Stimulated activated CD4-positive, alpha-beta T cell treated with anti-CD3 and anti-CD28 coated beads, Interleukin-2, amount 100 ng/mL, for 48 hours (primary cell): ENCODE data around the gene AURKAIP1.
A peak's percentile ranks its signal among the peaks of the same experiment; 100 is the strongest.

Experiments used
- DNase-seq, 2 donors: peaks; one replicate each; pipeline ENCODE4 v3.0.0-alpha.2; 2020

AURKAIP1 gene

DNA sequence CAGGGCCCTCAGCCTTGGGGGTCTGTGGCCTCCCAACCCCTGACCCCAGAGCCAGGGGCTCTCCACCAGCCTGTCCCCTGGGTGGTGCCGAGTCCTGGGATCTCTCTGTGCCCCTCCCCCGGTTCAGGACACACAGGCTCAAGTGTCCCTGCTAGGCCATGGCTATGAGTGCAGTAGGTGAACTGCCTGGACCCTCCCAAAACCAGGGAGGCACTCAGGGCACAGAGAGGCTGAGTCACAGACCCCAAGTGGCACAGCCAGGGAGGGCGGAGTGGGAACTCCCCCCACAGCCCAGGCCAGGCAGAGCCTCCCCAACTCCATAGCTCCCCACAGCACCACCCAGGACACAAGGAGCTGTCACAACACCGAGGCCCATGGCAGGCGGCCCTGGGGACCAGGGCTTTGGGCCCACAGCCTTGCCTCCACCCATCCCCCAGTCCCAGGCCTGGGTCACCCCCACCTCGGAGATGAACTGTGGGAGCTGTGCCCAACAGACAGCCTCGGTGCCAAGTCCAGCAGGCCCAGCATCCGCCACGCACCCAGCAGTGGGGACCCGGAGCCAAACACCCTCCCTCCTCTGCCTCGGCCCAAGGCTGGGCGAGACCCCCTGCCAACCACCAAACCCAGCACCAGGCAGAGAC is 29.0 kb downstream of the AURKAIP1 start:
- no peak for DNase-seq

- no peak for DNase-seq
Measured at GRCh38 chr1:1345384-1345783, 29.6 kb downstream of the AURKAIP1 start.

- no peak for DNase-seq
Measured at GRCh38 chr1:1344655-1345361, 30.2 kb downstream of the AURKAIP1 start.

DNA sequence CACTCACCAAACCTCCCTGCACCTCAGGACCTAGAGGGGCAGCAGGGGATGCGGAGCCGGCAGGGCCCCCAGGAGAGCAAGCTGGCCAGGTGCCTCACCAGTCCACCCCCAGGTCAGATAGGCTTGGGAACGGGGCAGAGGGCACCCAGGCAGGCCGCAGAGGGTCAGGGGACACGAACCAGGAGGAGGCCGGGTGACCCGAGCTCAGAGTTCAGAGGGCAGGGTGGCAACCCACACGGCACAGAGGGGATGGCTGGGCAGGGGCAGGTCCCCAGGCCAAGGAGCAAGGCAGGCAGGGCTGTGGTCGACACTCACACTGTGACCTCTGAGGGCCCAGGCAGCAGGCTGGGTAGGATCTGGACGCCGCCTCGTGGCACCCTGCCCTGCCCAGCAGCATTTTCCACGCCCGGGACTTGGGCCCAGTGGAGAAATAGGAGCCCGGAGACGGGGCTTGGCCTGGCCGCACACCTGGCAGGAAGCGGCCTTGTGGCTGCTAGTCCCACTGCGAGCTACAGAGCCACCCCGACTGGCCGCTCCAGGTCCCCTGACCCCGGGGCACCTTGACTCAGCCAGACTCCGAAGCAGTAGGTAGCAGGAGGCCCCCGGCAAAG is 31.1 kb downstream of the AURKAIP1 start:
- no peak for DNase-seq

DNA sequence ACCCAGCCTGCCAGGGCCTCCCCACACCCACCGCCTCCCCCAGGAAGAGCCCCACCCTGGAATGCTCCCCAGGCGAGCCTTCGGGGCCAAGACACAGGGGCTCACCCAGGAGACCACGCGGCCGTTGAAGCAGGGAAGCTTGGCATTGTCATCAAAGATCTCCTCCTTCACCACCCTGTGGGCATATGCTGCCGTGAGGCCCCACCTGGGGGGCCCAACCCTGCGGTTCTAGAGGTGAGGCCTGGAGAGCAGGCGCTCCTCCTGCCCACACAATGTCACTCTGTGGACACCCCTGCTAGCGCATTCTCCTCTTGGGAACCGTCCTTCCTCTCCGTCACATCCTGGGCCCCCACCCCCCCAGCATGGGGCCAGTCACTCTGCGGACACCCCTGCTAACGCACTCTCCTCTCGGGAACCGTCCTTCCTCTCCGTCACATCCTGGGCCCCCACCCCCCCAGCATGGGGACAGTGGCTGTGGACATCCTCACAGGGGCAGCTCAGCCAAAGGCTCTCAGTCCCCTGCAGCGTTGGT is 32.4 kb downstream of the AURKAIP1 start:
- no peak for DNase-seq

GRCh38 chr1:1342061-1342562 is 32.9 kb downstream of the AURKAIP1 start:
- DNase-seq: no peak

DNA sequence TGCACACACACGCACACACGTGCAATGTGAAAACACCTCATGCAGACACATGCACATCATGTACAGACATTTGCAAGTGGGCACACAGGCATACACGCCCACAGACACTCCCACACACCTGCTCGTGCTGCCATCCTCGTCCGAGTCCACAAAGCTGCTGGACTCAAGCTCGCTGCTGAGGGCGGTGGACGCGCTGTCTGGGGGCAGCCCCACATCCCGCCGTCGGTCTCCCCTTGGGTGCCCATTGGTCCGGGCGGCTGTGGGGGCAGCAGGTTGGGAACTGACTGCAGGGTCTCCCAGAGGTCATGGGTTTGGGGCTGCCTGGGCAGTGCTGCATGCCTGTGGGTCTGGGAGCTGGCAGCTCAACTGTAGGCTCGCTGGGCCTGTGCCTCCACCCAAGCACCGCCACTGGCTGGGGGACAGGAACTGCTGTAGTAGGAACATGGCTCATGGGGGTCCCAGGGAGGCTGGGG is 33.4 kb downstream of the AURKAIP1 start:
- DNase-seq: no peak

- DNase-seq: no peak
Measured at GRCh38 chr1:1340791-1341548, 34.0 kb downstream of the AURKAIP1 start.

GRCh38 chr1:1340185-1340584 is 34.8 kb downstream of the AURKAIP1 start:
- DNase-seq: no peak

GRCh38 chr1:1338278-1338677 is 36.7 kb downstream of the AURKAIP1 start:
- DNase-seq: no peak

DNA sequence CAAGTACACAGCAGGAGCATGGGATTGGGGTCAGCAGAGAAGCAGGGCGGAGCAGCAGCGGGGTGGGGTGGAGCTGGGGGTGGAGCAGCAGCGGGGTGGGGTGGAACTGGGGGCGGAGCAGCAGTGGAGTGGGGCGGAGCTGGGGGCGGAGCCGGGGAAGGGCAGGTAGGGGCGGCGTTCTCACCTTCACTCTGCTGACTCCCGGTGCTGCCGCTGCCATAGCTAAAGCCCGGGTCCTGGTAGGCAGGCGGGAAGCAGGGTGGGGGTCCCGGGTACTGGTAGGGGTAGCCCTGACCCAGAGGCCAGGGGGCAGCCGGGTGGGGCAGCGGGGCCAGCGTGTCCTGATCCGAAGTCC is 37.2 kb downstream of the AURKAIP1 start:
- peak; percentile 35 to 58 for DNase-seq

DNA sequence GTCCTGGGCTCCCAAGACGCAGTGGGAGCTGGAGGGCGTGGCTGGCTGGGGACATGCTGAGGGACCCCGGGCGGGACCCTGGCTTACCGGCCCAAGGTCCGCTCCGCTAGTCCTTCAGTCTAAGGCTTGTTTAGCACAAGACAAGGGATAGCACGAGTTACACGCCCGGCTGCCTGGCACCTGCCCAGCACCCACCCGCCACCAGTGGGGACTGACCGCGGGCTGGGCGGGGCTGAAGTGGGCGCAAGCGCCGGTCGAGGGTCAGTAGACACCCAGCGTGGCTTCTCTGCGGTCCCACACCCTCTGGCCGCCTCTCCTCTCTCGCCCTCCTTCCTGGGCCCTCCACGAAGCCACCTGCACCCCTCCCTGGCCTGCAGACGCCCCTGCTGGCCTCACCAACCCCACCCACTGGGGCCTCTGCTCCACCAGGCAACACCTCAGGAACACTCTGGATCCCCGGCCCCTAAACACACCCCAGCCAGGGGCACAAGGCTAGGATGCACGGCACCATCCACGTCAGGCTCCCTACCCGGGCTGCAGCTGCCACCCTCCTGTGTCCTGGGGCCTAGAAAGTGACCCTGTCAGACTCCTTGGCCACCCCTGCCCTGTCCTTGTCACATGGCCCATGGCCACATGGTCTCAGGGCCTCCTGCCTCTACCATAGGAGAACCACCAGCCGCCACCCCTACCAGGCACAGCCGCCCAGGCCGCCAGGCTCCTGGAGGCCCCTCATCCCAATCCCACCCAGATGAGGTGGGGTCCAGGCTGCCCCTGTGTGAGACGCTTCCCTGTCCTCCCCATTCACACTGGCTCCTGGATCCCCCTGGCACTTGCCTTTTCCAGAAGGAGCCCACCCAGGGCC is 37.8 kb downstream of the AURKAIP1 start:
- no peak for DNase-seq

- no peak for DNase-seq
Measured at GRCh38 chr1:1336446-1336845, 38.6 kb downstream of the AURKAIP1 start.

DNA sequence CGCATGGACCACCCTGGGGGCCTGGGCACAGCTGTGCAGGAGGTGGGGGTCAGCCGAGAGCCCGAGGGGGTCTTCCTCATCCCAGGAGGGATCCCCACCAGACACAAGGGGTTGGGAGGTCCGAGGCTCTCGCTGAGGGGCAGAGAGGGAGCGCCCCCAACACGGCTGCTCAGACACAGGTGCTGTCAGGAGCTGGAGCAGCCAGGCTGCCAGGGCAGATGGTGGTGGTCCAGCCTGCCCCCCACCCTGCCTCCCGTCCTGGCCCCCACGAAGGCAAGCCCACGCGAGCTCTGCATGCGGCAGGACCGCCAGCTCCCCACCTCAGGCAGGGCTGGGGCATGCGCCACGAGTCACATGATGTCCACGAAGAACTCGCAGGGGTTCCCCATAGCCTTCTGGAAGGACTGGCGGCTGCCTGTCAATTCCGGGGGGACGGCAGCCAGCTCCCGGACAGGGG is 39.2 kb downstream of the AURKAIP1 start:
- no peak for DNase-seq

DNA sequence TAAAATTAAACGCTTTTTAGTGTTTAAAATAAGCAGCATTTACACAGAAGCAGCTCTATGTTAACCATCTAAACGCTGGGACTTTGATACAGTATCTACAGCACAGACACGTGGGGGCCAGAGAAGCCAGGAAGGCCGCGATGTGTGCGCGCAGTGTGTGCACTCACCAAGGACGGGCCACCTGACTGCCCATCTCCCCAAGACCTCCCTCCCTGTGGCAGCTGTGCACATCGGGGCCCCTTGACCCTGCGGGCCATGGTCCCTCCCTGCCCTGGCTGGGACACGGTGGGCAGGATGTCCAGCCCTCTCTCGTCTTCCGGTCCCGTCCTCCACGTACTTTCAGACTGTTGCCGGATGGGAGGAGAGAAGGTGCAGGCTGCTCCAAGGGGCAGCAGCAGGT is 39.7 kb downstream of the AURKAIP1 start:
- no peak for DNase-seq

DNA sequence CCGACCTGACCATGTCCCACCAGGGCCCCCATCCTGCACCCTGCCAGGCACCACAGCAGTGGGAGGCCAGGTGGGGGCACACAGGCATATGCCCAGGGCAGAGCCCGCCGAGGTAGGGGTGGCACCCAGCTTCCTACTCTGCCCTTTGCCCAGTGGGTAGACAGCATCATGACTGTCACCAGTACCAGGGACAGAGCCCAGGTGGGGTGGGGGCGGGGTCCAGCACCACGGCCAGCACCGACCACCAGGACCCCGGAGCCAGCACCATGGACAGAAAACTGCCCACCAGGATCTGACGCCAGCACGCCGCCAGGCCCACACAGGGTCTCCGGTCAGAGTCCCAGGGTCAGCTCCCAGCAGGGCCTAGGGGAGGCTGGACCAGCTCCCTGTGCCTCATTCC is 40.2 kb downstream of the AURKAIP1 start:
- DNase-seq: no peak

- DNase-seq: no peak
Measured at GRCh38 chr1:1333551-1334241, 41.3 kb downstream of the AURKAIP1 start.

GRCh38 chr1:1332774-1333480 is 42.1 kb downstream of the AURKAIP1 start:
- no peak for DNase-seq

DNA sequence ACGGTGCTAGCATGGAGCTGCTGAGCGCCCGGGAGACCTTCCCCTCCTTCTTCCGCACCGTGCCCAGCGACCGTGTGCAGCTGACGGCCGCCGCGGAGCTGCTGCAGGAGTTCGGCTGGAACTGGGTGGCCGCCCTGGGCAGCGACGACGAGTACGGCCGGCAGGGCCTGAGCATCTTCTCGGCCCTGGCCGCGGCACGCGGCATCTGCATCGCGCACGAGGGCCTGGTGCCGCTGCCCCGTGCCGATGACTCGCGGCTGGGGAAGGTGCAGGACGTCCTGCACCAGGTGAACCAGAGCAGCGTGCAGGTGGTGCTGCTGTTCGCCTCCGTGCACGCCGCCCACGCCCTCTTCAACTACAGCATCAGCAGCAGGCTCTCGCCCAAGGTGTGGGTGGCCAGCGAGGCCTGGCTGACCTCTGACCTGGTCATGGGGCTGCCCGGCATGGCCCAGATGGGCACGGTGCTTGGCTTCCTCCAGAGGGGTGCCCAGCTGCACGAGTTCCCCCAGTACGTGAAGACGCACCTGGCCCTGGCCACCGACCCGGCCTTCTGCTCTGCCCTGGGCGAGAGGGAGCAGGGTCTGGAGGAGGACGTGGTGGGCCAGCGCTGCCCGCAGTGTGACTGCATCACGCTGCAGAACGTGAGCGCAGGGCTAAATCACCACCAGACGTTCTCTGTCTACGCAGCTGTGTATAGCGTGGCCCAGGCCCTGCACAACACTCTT is 42.8 kb downstream of the AURKAIP1 start:
- no peak for DNase-seq
